Neural cell (in vitro differentiated cells): ENCODE data around the gene STT3B. TPM values are rescaled to one million over a fixed set of nuclear protein-coding genes. Genes with fewer than 3 reads are reported as not detected.

Experiments used
- H2AFZ ChIP-seq: fragments of 200-600, 300-800 bp; sonication (generic), shearing (Covaris generic); 2 replicates; pipeline ENCODE4 v1.6.0; 2014; ENCODE audit warnings: low read depth, mild to moderate bottlenecking, antibody characterized with exemption, low read length, moderate library complexity
- H3F3A ChIP-seq: fragments of 200-600 bp; shearing (Covaris generic); 2 replicates; pipeline ENCODE4 v1.6.1; 2016; ENCODE audit warnings: mild to moderate bottlenecking, moderate library complexity, mixed read lengths, antibody characterized with exemption, low read length; ENCODE audit not compliant: insufficient read depth, poor library complexity, severe bottlenecking
- H3K27ac ChIP-seq: fragments of 200-600, 300-800 bp; sonication (generic), shearing (Covaris generic); 2 replicates; pipeline ENCODE4 v1.5.1; 2014; ENCODE audit warnings: mild to moderate bottlenecking, low read length, moderate library complexity
- H3K27me3 ChIP-seq: fragments of 300-800, 200-600 bp; sonication (generic), shearing (Covaris generic); 2 replicates; pipeline ENCODE4 v1.6.0; 2014; ENCODE audit warnings: mild to moderate bottlenecking, low read depth, low read length, moderate library complexity; ENCODE audit not compliant: insufficient read depth
- H3K36me3 ChIP-seq: fragments of 300-800, 200-600 bp; sonication (generic), shearing (Covaris generic); 2 replicates; pipeline ENCODE4 v1.5.1; 2014; ENCODE audit warnings: mild to moderate bottlenecking, antibody characterized with exemption, low read length, moderate library complexity; ENCODE audit not compliant: insufficient read depth
- H3K4me2 ChIP-seq: fragments of 300-800, 200-600 bp; sonication (generic), shearing (Covaris generic); 2 replicates; pipeline ENCODE4 v1.6.0; 2014; ENCODE audit warnings: mild to moderate bottlenecking, low read length
- H3K4me3 ChIP-seq: fragments of 300-800, 200-600 bp; sonication (generic), shearing (Covaris generic); 2 replicates; pipeline ENCODE4 v1.5.1; 2014; ENCODE audit warnings: mild to moderate bottlenecking, low read length, moderate library complexity
- H3K79me2 ChIP-seq: fragments of 200-600 bp; shearing (Covaris generic); replicated peaks from 2 replicates; pipeline ENCODE4 v1.6.0; 2014; ENCODE audit warnings: mild to moderate bottlenecking, low read length, moderate library complexity; ENCODE audit not compliant: insufficient read depth
- H3K9ac ChIP-seq: fragments of 300-800, 200-600 bp; sonication (generic), shearing (Covaris generic); 2 replicates; pipeline ENCODE4 v1.6.1; 2016; ENCODE audit warnings: mild to moderate bottlenecking, low read length, mixed read lengths
- H3K9me2 ChIP-seq: fragments of 200-600 bp; shearing (Covaris generic); 2 replicates; pipeline ENCODE4 v1.6.1; 2016; ENCODE audit warnings: mild to moderate bottlenecking, low read length, mixed read lengths; ENCODE audit not compliant: insufficient read depth
- H3K9me3 ChIP-seq: fragments of 200-600, 300-800 bp; sonication (generic), shearing (Covaris generic); 2 replicates; pipeline ENCODE4 v1.6.1; 2016; ENCODE audit warnings: mild to moderate bottlenecking, mixed run types, low read length, moderate library complexity, mixed read lengths
- H4K20me1 ChIP-seq: fragments of 200-600 bp; shearing (Covaris generic); 2 replicates; pipeline ENCODE4 v1.6.1; 2016; ENCODE audit warnings: mild to moderate bottlenecking, mixed run types; ENCODE audit not compliant: insufficient read depth
- EP300 ChIP-seq: fragments of 450-650 bp; conservative IDR thresholded peaks from 2 replicates; pipeline ENCODE4 v1.6.1; 2014; ENCODE audit warnings: antibody characterized with exemption, mild to moderate bottlenecking, moderate library complexity; ENCODE audit not compliant: poor library complexity, severe bottlenecking
- EZH2 ChIP-seq: fragments of 200-600, 300-800 bp; shearing (Covaris generic), sonication (generic); IDR thresholded peaks from 2 replicates; pipeline ENCODE4 v1.6.1; 2014; ENCODE audit warnings: antibody characterized with exemption, low read length, borderline replicate concordance, mild to moderate bottlenecking; ENCODE audit not compliant: insufficient read depth, poor library complexity, severe bottlenecking
- MXI1 ChIP-seq: fragments of 450-650 bp; conservative IDR thresholded peaks from 2 replicates; pipeline ENCODE4 v1.6.1; 2014; ENCODE audit warnings: antibody characterized with exemption, mild to moderate bottlenecking; ENCODE audit not compliant: poor library complexity, severe bottlenecking
- POLR2AphosphoS5 ChIP-seq: IDR thresholded peaks from 2 replicates; pipeline ENCODE4 v1.6.1; 2012
- RAD21 ChIP-seq: fragments of 450-650 bp; conservative IDR thresholded peaks from 2 replicates; pipeline ENCODE4 v1.6.1; 2014; ENCODE audit warnings: antibody characterized with exemption, mild to moderate bottlenecking, moderate library complexity
- REST ChIP-seq: IDR thresholded peaks from 2 replicates; pipeline ENCODE4 v1.6.1; 2012; ENCODE audit warnings: borderline replicate concordance
- SMC3 ChIP-seq: fragments of 450-650 bp; conservative IDR thresholded peaks from 2 replicates; pipeline ENCODE4 v1.6.1; 2014; ENCODE audit warnings: antibody characterized with exemption, mild to moderate bottlenecking, moderate library complexity; ENCODE audit not compliant: poor library complexity
- TAF1 ChIP-seq: IDR thresholded peaks from 2 replicates; pipeline ENCODE4 v1.6.1; 2012; ENCODE audit warnings: low read depth
- polyA plus RNA-seq: library from polyadenylated mRNA; depleted of rRNA; stranded (reverse); fragments of >200 nt; gene quantifications from 2 replicates; pipeline ENCODE4 v1.2.3, GENCODE V29; 2014
- TF ChIP-seq, protein P1 (sequence below): fragments of 450-650 bp; IDR thresholded peaks from 2 replicates; pipeline ENCODE4 v1.5.1; 2014; ENCODE audit warnings: antibody characterized with exemption, mild to moderate bottlenecking, moderate library complexity; ENCODE audit not compliant: poor library complexity, severe bottlenecking

STT3B gene
- polyA plus RNA-seq, 1 donor from 2014 or later: 100 TPM

DNA sequence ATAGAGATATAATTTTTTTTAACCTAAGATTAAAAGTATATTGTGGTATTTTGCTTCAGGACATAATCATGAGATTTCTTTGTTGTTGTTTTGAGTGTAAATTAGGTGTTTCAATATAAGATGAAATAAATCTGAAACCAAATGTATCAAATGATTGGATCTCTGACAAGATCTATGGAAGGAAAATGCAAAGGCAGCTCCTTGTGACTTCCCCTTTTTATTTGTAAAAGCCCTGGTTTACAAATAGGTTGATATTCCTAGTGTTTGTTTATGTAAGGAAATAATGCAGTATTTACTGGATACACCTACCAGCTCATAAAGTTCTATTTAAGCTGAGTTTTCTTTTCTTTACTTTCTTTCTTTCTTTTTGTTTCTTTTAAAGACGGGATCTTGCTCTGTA is 35.9 kb downstream of the STT3B start:
- no peak overlapping the region for H3K4me3 ChIP-seq
- TF ChIP-seq MXI1: no peak
- TF ChIP-seq REST: no peak
- no peak for TF ChIP-seq EZH2
- no peak for TF ChIP-seq SMC3
- TF ChIP-seq TAF1: no peak
- no peak for TF ChIP-seq RAD21
- TF ChIP-seq EP300: no peak
- TF ChIP-seq POLR2AphosphoS5: no peak
- TF ChIP-seq, protein P1, sequence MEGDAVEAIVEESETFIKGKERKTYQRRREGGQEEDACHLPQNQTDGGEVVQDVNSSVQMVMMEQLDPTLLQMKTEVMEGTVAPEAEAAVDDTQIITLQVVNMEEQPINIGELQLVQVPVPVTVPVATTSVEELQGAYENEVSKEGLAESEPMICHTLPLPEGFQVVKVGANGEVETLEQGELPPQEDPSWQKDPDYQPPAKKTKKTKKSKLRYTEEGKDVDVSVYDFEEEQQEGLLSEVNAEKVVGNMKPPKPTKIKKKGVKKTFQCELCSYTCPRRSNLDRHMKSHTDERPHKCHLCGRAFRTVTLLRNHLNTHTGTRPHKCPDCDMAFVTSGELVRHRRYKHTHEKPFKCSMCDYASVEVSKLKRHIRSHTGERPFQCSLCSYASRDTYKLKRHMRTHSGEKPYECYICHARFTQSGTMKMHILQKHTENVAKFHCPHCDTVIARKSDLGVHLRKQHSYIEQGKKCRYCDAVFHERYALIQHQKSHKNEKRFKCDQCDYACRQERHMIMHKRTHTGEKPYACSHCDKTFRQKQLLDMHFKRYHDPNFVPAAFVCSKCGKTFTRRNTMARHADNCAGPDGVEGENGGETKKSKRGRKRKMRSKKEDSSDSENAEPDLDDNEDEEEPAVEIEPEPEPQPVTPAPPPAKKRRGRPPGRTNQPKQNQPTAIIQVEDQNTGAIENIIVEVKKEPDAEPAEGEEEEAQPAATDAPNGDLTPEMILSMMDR: no peak
- H3K27ac ChIP-seq: no peak overlapping the region
- no peaks in the 10 kb centered on the region for H3K27me3 ChIP-seq
- no peak overlapping the region for H3K9ac ChIP-seq
- H3F3A ChIP-seq: no peaks in the 10 kb centered on the region
- no peaks in the 10 kb centered on the region for H3K9me2 ChIP-seq
- no peak overlapping the region for H3K4me2 ChIP-seq
- no peaks in the 10 kb centered on the region for H3K9me3 ChIP-seq
- peaks cover 64% of the 10 kb centered on the region for H3K79me2 ChIP-seq
- no peak overlapping the region for H2AFZ ChIP-seq
- H3K36me3 ChIP-seq: no peaks in the 10 kb centered on the region
- peaks cover 4% of the 10 kb centered on the region for H4K20me1 ChIP-seq

- H3K9me3 ChIP-seq: no peaks in the 10 kb centered on the region
- peaks cover 70% of the 10 kb centered on the region for H3K79me2 ChIP-seq
- H3K4me2 ChIP-seq: no peak overlapping the region
- H3K9me2 ChIP-seq: no peaks in the 10 kb centered on the region
- H2AFZ ChIP-seq: no peak overlapping the region
- TF ChIP-seq SMC3: no peak
- no peak for TF ChIP-seq RAD21
- no peak overlapping the region for H3K27ac ChIP-seq
- H3F3A ChIP-seq: no peaks in the 10 kb centered on the region
- H3K4me3 ChIP-seq: no peak overlapping the region
- H3K9ac ChIP-seq: no peak overlapping the region
- H3K36me3 ChIP-seq: no peaks in the 10 kb centered on the region
- peaks cover 4% of the 10 kb centered on the region for H4K20me1 ChIP-seq
- no peaks in the 10 kb centered on the region for H3K27me3 ChIP-seq
Observed at GRCh38 chr3:31571325-31571724, 38.6 kb downstream of the STT3B start.
